HG02885 (cell line): ENCODE results near the gene NDUFAF8.

Experiments
- ATAC-seq: cut with Tn5 transposase; IDR thresholded peaks from one replicate; pipeline ENCODE4 v1.9.1; 2021; ENCODE audit warnings: mild to moderate bottlenecking; ENCODE audit not compliant: unreplicated experiment, poor library complexity

NDUFAF8 gene

DNA sequence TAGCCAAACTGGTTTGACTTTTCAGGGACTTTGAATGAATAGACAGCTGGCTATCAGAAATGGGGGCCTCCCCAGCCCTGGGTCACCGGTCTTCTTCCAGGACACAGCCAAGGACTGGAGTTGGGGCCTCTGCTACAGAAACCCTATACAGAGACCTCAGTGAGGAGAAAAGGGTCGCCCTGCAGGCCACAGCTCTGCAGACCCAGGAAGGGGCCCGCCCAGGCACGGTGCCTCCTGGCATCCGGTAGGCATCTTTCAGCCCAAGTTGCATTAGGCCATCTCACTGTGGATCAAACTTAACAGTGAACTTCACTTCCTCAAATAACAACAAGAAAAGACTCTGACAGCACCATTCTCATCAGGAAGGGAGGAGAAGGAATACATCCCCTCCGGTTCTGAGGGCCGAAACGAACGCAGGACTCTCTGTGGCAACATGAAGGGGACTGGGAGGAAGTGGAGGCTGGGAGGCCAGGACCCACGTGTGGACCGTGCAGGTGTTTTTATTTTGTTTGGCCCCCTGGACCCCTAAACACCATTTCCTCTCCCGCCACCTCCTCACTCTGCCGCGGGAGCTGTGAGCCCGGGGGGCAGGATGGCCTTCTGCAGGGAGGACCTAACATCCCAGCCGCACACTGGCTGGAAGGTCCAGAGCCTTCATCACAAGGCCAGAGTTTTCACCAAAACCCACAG is 48.8 kb downstream of the NDUFAF8 start:
- ATAC-seq: no peak

DNA sequence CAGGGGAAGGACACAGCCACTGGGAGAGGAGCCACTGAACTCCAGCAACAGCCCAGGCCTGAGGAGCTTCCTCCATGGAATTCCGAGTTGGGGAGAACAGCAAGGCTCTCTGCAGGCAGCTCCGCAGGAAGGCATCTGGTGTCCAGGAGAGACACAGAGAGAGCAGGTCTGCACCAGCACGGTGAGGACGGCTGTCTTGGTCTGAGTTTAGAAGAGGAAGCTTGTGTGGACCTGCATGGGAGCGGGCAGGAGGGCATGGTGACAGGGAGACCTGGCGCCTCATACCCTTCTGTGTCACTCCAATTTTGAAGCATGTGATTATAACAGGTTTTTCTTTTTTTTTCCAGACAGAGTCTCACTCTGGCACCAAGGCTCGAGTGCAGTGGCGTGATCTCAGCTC is 49.6 kb downstream of the NDUFAF8 start:
- ATAC-seq: no peak

DNA sequence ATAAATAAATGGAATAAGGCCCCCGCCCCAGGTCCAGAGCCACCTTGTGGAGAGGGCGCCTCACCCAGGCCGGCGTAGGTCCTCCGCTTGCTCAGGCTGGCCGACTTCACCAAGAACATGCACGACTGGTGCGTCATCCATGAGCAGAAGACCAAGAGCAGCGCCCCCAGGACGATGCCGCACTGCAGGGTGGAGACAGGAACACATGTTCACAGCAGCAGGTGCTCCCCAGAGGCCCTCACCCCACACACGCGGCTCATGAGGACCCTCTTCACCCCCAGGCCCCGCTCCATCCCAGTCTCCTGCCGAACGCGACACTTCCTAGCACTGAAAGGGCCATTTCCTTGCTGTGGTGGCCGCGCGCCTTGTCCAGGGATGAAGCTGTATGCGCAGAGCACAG is 50.5 kb downstream of the NDUFAF8 start:
- ATAC-seq: no peak

DNA sequence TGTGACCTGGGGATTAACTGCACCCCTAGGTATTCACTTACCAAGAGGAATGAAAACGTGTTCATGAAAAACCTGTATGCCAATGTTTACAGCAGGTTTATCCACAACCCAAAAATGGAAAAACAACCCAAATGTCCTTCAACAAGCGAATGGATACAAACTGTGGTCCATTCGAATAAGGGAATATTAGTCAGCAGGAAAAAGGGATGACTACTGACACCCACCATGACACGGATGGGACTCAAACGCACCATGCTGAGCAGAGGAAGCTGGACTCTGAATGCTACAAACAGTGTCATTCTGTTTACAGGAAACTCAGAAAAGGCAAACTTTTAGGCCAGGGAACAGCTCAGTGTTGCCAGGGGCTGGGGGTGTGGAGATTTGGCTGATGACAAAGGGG is 51.1 kb downstream of the NDUFAF8 start:
- no peak for ATAC-seq
